ENCODE measurements around the gene EIF4E1B.

- no peak for TF ChIP-seq CTCF (IDR thresholded peaks at IDR 0.05 in 4 of 5, conservative IDR thresholded peaks at IDR 0.05 in 1 of 5)
- no peak for TF ChIP-seq POLR2A (IDR thresholded peaks at IDR 0.05)
Observed at GRCh38 chr5:176590035-176590717, 40.3 kb upstream of the EIF4E1B start.
